DOHH2 (cell line): ENCODE data around the gene YWHAE.
"Not testable (repeated sequence)": the region's sequence is repeated elsewhere in the genome, so short reads cannot be mapped to it uniquely, and the experiment has no call there.

Source experiments
- H3F3A ChIP-seq: fragments of 200-600 bp; sonication (generic), shearing (Covaris generic); 2 replicates; pipeline ENCODE4 v1.6.0; 2016; ENCODE audit warnings: antibody characterized with exemption, mild to moderate bottlenecking; ENCODE audit not compliant: control insufficient read depth, insufficient read depth
- H3K27ac ChIP-seq: fragments of 200-600 bp; sonication (generic); 2 replicates; pipeline ENCODE4 v1.5.1; 2014; ENCODE audit warnings: low read depth, mild to moderate bottlenecking, low read length, moderate library complexity
- H3K27me3 ChIP-seq: fragments of 200-600 bp; sonication (generic); 2 replicates; pipeline ENCODE4 v1.6.1; 2014; ENCODE audit warnings: mild to moderate bottlenecking, low read length, mixed read lengths; ENCODE audit not compliant: control insufficient read depth
- H3K36me3 ChIP-seq: fragments of 200-600 bp; sonication (generic); 2 replicates; pipeline ENCODE4 v1.6.1; 2014; ENCODE audit warnings: mild to moderate bottlenecking, low read length, moderate library complexity, mixed read lengths; ENCODE audit not compliant: control insufficient read depth
- H3K4me1 ChIP-seq: fragments of 200-600 bp; sonication (generic); 2 replicates; pipeline ENCODE4 v1.6.1; 2014; ENCODE audit warnings: mild to moderate bottlenecking, low read length, mixed read lengths; ENCODE audit not compliant: control insufficient read depth
- H3K4me2 ChIP-seq: fragments of 200-600 bp; sonication (generic); 2 replicates; pipeline ENCODE4 v1.6.0; 2014; ENCODE audit warnings: mild to moderate bottlenecking, low read length, moderate library complexity
- H3K4me3 ChIP-seq: fragments of 200-600 bp; sonication (generic); 2 replicates; pipeline ENCODE4 v1.5.1; 2014; ENCODE audit warnings: mild to moderate bottlenecking, low read length, mixed read lengths
- H3K79me2 ChIP-seq: fragments of 200-600 bp; sonication (generic); 2 replicates; pipeline ENCODE4 v1.6.1; 2014; ENCODE audit warnings: mild to moderate bottlenecking, low read length, mixed read lengths; ENCODE audit not compliant: control insufficient read depth
- H3K9me2 ChIP-seq: fragments of 200-600 bp; sonication (generic); replicated peaks from 2 replicates; pipeline ENCODE4 v1.6.1; 2014; ENCODE audit warnings: mild to moderate bottlenecking, low read length, mixed read lengths; ENCODE audit not compliant: control insufficient read depth
- H3K9me3 ChIP-seq: fragments of 200-600 bp; sonication (generic); 2 replicates; pipeline ENCODE4 v1.6.1; 2014; ENCODE audit warnings: antibody characterized with exemption, low read length, mixed read lengths; ENCODE audit not compliant: control insufficient read depth, insufficient read depth
- H4K20me1 ChIP-seq: fragments of 200-600 bp; sonication (generic); 2 replicates; pipeline ENCODE4 v1.6.0; 2014; ENCODE audit warnings: low read depth, mild to moderate bottlenecking, antibody characterized with exemption, low read length, moderate library complexity; ENCODE audit not compliant: control insufficient read depth, insufficient read depth
- CTCF ChIP-seq: fragments of 200-600 bp; sonication (generic); IDR thresholded peaks from one replicate; pipeline ENCODE4 v1.5.1; 2014; ENCODE audit warnings: antibody characterized with exemption, mild to moderate bottlenecking, low read depth, low read length; ENCODE audit not compliant: poor library complexity, severe bottlenecking
- EZH2phosphoT487 ChIP-seq: fragments of 200-600 bp; sonication (generic); IDR thresholded peaks from 2 replicates; pipeline ENCODE4 v1.6.1; 2017; ENCODE audit warnings: borderline replicate concordance, mild to moderate bottlenecking, antibody characterized with exemption, low read length, moderate library complexity, mixed read lengths

YWHAE gene

GRCh38 chr17:1390432-1391367 lies 9.3 kb downstream of the YWHAE start:
- Histone ChIP-seq H3K4me1 (peaks cover 48% of the 10 kb centered on the region), H3K4me2 (peak overlapping the region; percentile 26; the same call in 1 of the 2 replicates), H3K27me3 (no peaks in the 10 kb centered on the region), H3K4me3 (no peak overlapping the region), H3K36me3 (peaks cover 70% of the 10 kb centered on the region), H3K9me3 (no peaks in the 10 kb centered on the region), H3K79me2 (peaks cover 100% of the 10 kb centered on the region), H3F3A (peaks cover 7% of the 10 kb centered on the region), H3K9me2 (no peaks in the 10 kb centered on the region), H3K27ac (no peak overlapping the region), H4K20me1 (peaks cover 47% of the 10 kb centered on the region)
- TF ChIP-seq EZH2phosphoT487 (no peak), CTCF (no peak)

GRCh38 chr17:1387490-1388227 lies 12.4 kb downstream of the YWHAE start:
- not testable (repeated sequence) for H3K4me2 ChIP-seq, H3K27me3 ChIP-seq, H3K9me3 ChIP-seq, H3K9me2 ChIP-seq, H3K27ac ChIP-seq, H3K4me3 ChIP-seq, H3F3A ChIP-seq
- peaks cover 100% of the 10 kb centered on the region for H3K79me2 ChIP-seq
- H3K36me3 ChIP-seq: peaks cover 73% of the 10 kb centered on the region
- H4K20me1 ChIP-seq: peaks cover 54% of the 10 kb centered on the region
- peaks cover 55% of the 10 kb centered on the region for H3K4me1 ChIP-seq

GRCh38 chr17:1386675-1387190 lies 13.3 kb downstream of the YWHAE start:
- H3K4me3 ChIP-seq, H3K9me3 ChIP-seq, H3F3A ChIP-seq, H3K27me3 ChIP-seq, H3K9me2 ChIP-seq, H3K27ac ChIP-seq: not testable (repeated sequence)
- peaks cover 66% of the 10 kb centered on the region for H3K36me3 ChIP-seq
- peaks cover 54% of the 10 kb centered on the region for H3K4me1 ChIP-seq
- peak overlapping the region; percentile 13; the same call in 1 of the 2 replicates for H3K4me2 ChIP-seq
- H3K79me2 ChIP-seq: peaks cover 100% of the 10 kb centered on the region
- H4K20me1 ChIP-seq: peaks cover 51% of the 10 kb centered on the region

- no peak overlapping the region for H3K27ac ChIP-seq
- H3K79me2 ChIP-seq: peaks cover 100% of the 10 kb centered on the region
- TF ChIP-seq EZH2phosphoT487: no peak
- no peak for TF ChIP-seq CTCF
- H3K4me3 ChIP-seq: no peak overlapping the region
- peaks cover 11% of the 10 kb centered on the region for H3F3A ChIP-seq
- peaks cover 51% of the 10 kb centered on the region for H4K20me1 ChIP-seq
- peaks cover 54% of the 10 kb centered on the region for H3K4me1 ChIP-seq
- H3K9me3 ChIP-seq: no peaks in the 10 kb centered on the region
- H3K27me3 ChIP-seq: no peaks in the 10 kb centered on the region
- peak overlapping the region; percentile 13; the same call in 1 of the 2 replicates for H3K4me2 ChIP-seq
- H3K36me3 ChIP-seq: peaks cover 65% of the 10 kb centered on the region
- H3K9me2 ChIP-seq: no peaks in the 10 kb centered on the region
Observed at GRCh38 chr17:1386265-1386664, 13.8 kb downstream of the YWHAE start.
